ENCODE results near the gene PRKACA. TPM values are rescaled to one million over a fixed set of nuclear protein-coding genes. Genes with fewer than 3 reads are reported as not detected.

PRKACA gene
- total RNA-seq, 1 experiment from 2014 or later: 25.6 TPM

- DNase-seq (ENCODE audit: low read depth): peak; percentile 65
These were observed 44.2 kb downstream of the PRKACA start for GRCh38 chr19:14073261-14073924.

DNA sequence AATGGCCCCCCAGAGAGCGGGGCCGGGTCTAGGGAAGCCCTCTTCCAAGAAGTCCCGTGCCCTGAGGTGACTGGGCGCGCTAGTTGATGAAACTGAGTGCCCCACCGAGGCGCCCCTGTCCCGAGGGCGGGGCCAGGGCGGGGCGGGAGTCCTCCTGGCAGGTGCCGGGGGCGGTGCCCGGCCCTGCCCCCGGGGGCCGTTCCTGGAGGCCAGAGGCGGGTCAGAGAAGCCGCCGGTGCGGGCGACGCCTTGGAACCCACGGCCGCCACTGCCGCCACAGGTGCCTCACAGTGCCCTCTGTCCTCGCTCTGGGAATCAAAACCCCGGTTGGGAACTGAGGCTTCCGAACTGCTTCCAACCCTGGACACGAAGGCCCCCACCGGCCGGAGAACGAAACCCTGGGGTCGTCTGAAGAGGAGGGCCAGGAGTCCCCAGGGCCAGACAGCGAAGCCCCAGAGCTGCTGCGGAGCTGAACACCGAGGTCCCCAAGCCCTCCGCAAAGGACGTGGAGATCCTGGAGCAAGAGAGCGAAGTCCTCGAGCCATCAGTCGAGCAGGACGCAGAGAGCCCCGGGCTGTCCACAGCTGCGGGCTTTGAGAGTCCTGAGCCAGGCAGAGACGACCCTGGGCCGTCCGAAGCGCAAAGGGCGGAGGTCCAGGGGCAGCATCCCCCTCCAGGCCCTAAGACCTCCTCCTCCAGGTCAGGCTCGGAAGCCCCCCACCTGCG is 44.9 kb downstream of the PRKACA start, which contains the start of gene MISP3:
Gene MISP3 (plus strand): TSS at position 252 of the 726 bp plus-strand sequence. CDS start 524 bp downstream, outside the sequence.
- DNase-seq (ENCODE audit: low read depth): no peak

- no peak for DNase-seq (ENCODE audit: low read depth)
These were observed 47.1 kb downstream of the PRKACA start for GRCh38 chr19:14070268-14071050.

- DNase-seq (ENCODE audit: low read depth): no peak
These were observed 51.4 kb downstream of the PRKACA start for GRCh38 chr19:14066134-14066533.

GRCh38 chr19:14063105-14063504 is 54.5 kb downstream of the PRKACA start:
- DNase-seq (ENCODE audit: low read depth): no peak

DNA sequence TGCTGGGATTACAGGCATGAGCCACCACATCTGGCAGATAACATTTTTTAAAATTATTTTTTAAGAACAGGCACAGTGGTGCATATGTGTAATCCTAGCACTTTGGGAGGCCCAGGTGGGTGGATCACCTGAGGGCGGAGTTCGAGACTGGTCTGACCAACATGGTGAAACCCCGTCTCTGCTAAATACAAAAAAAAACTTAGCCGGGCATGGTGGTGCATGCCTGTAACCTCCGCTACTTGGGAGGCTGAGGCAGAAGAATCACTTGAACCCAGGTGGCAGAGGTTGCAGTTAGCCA is 55.1 kb downstream of the PRKACA start:
- no peak for DNase-seq (ENCODE audit: low read depth)

DNA sequence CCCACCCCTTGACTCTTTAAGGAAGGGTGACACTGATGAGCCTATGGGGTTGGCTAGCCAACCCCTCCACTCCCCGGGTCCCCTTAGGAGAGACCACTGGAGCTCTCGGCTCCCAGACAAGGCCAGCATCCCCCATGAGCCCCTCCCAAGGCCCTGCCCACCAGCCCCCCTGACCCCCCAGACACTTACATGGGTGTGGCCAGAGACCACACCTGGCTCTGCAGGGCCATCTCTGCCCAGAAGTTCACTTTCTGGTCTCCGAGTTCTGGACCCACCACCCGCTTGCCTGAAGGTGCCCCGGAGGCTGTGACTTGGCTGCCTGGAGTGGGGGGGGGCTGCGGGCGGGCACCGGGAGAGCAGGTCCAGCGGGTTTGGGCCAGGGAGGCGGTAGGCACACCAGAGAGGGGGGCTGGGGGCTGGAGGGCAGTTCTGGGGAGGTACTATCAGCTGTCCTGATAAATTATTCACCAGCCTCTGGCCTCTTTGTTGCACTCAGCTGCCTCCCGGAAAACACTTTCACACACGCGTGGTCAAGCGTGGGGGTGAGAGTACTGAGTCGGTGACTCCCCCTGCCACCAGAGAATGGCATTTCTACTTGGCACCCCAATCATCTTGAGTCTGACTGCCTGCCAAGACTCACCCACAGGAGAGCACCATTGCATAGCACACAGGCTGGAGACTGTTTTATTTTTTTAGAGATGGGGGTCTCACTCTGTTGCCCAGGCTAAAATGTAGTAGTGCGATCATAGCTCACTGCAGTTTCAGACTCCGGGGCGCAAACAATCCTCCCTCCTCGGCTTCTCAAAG is 55.6 kb downstream of the PRKACA start, which contains the start of gene PALM3:
Gene PALM3 (minus strand): TSS at position 326 of the 807 bp plus-strand sequence. CDS start 96 bp downstream, at position 230.
- no peak for DNase-seq (ENCODE audit: low read depth)

DNA sequence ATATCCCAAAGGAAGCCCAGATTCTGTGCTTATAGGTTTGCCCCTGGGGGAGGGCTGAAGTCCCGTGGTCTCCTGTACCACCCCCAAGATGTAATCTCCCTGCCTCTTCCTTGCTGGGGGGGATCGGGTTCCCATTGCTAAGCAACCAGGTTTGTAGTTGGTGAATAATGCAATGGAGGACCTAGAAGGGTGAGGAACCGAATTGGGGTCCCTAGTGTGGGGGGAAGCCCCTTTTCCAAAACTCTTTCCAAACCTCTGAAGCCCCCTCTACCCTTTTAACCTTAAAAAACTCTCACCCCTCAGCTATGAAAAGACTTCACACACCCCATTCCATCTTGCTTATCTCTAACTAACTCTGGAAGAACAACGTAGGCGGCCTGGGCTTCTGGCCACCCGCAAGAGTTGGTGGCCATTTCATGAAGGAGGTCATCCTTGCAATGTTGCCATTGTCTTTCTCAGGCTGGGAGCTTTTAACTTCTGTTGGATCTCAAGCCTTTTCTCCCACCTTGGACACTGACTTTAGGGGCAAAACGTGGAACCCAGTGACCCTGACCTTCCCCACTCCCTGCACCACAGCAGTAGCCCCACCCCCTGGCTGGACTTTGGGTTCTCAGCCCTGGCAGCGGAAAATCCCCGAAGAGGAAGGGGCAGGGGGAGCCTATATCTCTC is 56.3 kb downstream of the PRKACA start:
- DNase-seq (ENCODE audit: low read depth): no peak

GRCh38 chr19:14059652-14060155 is 57.9 kb downstream of the PRKACA start:
- DNase-seq (ENCODE audit: low read depth): no peak

GRCh38 chr19:14059093-14059480 is 58.5 kb downstream of the PRKACA start:
- DNase-seq (ENCODE audit: low read depth): no peak

DNA sequence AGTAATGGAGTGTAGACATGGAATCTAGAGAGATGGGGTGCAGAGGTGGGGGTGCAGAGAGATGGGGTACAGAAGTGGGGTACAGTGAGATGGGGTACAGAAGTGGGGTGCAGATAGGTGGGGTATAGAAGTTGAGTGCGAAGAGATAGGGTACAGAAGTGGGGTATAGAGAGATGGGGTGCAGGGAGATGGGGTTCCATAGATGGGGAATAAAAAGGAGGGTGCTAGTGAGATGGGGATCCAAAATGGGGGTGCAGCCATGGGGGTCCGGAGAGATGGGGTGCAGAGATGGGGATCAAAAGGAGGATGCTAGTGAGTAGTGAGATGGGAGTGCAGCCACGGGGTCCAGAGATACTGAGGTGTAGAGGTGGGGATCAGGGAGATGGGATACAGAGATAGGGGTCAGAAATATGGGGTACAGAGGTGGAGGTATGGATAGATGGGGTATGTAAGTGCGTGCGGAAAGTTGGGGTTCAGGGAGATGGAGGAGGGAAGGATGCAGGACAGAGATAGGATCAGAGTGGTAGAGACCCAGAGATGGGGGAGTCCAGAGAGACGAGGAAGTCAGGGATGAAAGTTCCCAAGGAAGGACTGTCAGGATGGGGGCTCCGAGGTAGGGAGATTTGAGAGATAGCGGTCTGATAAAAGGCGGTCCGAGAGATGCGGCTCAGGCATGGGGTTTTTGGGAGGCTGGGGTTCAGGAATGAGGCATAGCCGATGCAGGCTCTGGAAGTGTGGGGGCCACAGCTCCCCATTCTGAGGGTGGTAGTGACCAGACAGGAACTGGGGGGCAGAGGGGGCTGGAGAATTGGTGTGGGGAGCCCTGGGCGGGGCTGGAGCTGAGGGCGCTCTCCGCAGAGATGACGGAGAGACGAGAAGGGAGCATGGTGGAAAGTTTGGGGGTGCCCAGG is 59.1 kb downstream of the PRKACA start:
- DNase-seq (ENCODE audit: low read depth): no peak

- DNase-seq (ENCODE audit: low read depth): no peak
These were observed 60.7 kb downstream of the PRKACA start for GRCh38 chr19:14056741-14057356.

DNA sequence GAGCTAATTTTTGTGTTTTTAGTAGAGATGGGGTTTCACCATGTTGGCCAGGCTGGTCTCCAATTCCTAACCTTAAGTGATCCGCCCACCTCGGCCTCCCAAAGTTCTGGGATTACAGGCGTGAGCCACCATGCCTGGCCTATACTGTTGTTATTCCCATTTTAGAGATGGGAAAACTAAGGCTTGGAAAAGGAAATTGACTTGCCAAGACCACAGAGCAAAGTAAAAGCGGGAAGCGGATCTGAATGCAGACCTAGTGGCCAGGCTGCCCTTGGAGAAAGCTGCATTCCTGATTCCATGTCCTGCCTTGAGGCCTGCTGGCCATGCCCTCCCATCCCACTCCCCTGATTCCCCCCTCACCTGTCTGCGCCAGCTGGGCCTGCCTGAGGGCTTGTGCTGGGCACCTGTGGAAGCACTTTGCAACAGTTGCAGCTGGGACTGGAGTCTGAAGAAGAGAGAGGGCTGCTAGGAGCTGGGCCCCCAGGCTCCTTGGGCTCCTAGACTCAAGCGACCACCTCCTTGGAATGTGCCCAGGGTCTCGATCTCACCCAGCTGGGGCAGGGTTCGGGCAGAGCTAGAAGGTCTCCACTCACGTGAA is 61.4 kb downstream of the PRKACA start:
- no peak for DNase-seq (ENCODE audit: low read depth)

- DNase-seq (ENCODE audit: low read depth): no peak
These were observed 62.2 kb downstream of the PRKACA start for GRCh38 chr19:14055396-14055795.

- DNase-seq (ENCODE audit: low read depth): no peak
These were observed 62.8 kb downstream of the PRKACA start for GRCh38 chr19:14054721-14055120.

GRCh38 chr19:14054099-14054498 is 63.5 kb downstream of the PRKACA start:
- no peak for DNase-seq (ENCODE audit: low read depth)

GRCh38 chr19:14053500-14053899 is 64.1 kb downstream of the PRKACA start:
- DNase-seq (ENCODE audit: low read depth): no peak

- no peak for DNase-seq (ENCODE audit: low read depth)
These were observed 64.5 kb downstream of the PRKACA start for GRCh38 chr19:14053032-14053431.

DNA sequence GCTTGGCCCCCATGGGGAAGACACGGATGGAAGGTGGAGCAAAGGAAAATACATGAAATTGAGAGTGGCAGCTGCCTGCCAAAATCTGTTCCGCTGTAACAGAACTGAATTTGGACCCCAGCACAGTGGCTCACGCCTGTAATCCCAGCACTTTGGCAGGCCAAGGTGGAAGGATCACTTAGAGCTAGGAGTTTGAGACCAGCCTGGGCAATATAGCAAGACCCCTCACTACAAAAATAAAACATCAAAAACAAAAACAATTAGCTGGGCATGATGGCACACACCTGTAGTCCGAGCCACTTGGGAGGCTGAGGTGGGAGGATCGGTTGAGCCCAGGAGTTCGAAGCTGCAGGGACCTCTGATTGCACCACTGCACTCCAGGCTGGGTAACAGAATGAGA is 65.1 kb downstream of the PRKACA start:
- no peak for DNase-seq (ENCODE audit: low read depth)

Data from HT1080 (cell line).